ENCODE measurements around the gene C1GALT1C1L.

- TF ChIP-seq POLR2AphosphoS5 (IDR thresholded peaks at IDR 0.05; ENCODE audit: low read depth, low read length): no peak
- no peak for TF ChIP-seq FOXP2 (optimal IDR thresholded peaks at IDR 0.05; ENCODE audit: borderline replicate concordance, extremely low read depth, extremely low read length, insufficient read depth)
- TF ChIP-seq SIN3A (IDR thresholded peaks at IDR 0.05; ENCODE audit: borderline replicate concordance, insufficient read depth, low read length): no peak
- no peak for TF ChIP-seq REST (IDR thresholded peaks at IDR 0.05; ENCODE audit: insufficient read depth in 1 of 2, low read depth in 2 of 2, low read length in 2 of 2)
- TF ChIP-seq TAF1 (IDR thresholded peaks at IDR 0.05; ENCODE audit: borderline replicate concordance, insufficient read depth, low read length): no peak
Observed at GRCh38 chr2:43701111-43701510, 24.9 kb upstream of the C1GALT1C1L start.

All from PFSK-1 (cell line).